Keratinocyte (primary cell): Measurements from ENCODE around the gene CREB3L1. TPM values are rescaled to one million over a fixed set of nuclear protein-coding genes. Genes with fewer than 3 reads are reported as not detected.

Experiments used
- DNase-seq: peaks from one replicate; pipeline ENCODE4 v3.0.0-alpha.2; 2011; ENCODE audit warnings: low read depth, missing footprints, low spot score
- FAIRE-seq: peaks from 2 replicates; lab custom pipeline; 2011; peaks lifted over from hg19 to GRCh38; lab: Jason Lieb, UNC
- H2AFZ ChIP-seq: 2 replicates; pipeline ENCODE4 v1.6.0; 2012; ENCODE audit warnings: low read length, control low read depth, inconsistent platforms; ENCODE audit not compliant: control insufficient read depth
- H3K27ac ChIP-seq: 2 replicates; pipeline ENCODE4 v1.5.1; 2011; ENCODE audit warnings: low read length; ENCODE audit not compliant: control insufficient read depth, insufficient read depth
- H3K27me3 ChIP-seq: 3 replicates; pipeline ENCODE4 v1.6.0; 2011; ENCODE audit warnings: low read length; ENCODE audit not compliant: control insufficient read depth, insufficient read depth; ENCODE audit errors: extremely low read depth
- H3K36me3 ChIP-seq, 2 experiments: 2 replicates in 1 of 2; 3 replicates in 1 of 2; pipeline ENCODE4 v1.5.1; 2011; ENCODE audit warnings: low read length in 2 of 2, mild to moderate bottlenecking in 1 of 2; ENCODE audit not compliant: control insufficient read depth in 2 of 2, insufficient read depth in 2 of 2; ENCODE audit errors: extremely low read depth in 1 of 2
- H3K4me1 ChIP-seq: 3 replicates; pipeline ENCODE4 v1.5.1; 2011; ENCODE audit warnings: low read length; ENCODE audit not compliant: control insufficient read depth, insufficient read depth; ENCODE audit errors: extremely low read depth
- H3K4me2 ChIP-seq: 3 replicates; pipeline ENCODE4 v1.6.0; 2011; ENCODE audit warnings: low read depth, low read length; ENCODE audit not compliant: control insufficient read depth, insufficient read depth; ENCODE audit errors: extremely low read depth
- H3K4me3 ChIP-seq, 3 experiments: fragments of 200-600 bp in 1 of 3; sonication (generic) in 1 of 3; 2 replicates in 2 of 3; 3 replicates in 1 of 3; pipeline ENCODE4 v1.5.1; 2011 to 2016; ENCODE audit warnings: low read length in 3 of 3, mild to moderate bottlenecking in 3 of 3, control low read depth in 2 of 3, inconsistent platforms in 1 of 3, low read depth in 1 of 3, mixed read lengths in 1 of 3, mixed run types in 1 of 3, moderate library complexity in 1 of 3; ENCODE audit not compliant: control insufficient read depth in 2 of 3, insufficient read depth in 2 of 3; ENCODE audit errors: extremely low read depth in 1 of 3
- H3K79me2 ChIP-seq: 2 replicates; pipeline ENCODE4 v1.6.0; 2012; ENCODE audit warnings: low read length; ENCODE audit not compliant: control insufficient read depth, insufficient read depth
- H3K9ac ChIP-seq: 3 replicates; pipeline ENCODE4 v1.6.0; 2011; ENCODE audit warnings: low read length; ENCODE audit not compliant: control insufficient read depth, insufficient read depth; ENCODE audit errors: extremely low read depth
- H3K9me1 ChIP-seq: 3 replicates; pipeline ENCODE4 v1.6.0; 2011; ENCODE audit warnings: low read length; ENCODE audit not compliant: control insufficient read depth, insufficient read depth; ENCODE audit errors: extremely low read depth
- H3K9me3 ChIP-seq: 2 replicates; pipeline ENCODE4 v1.5.1; 2012; ENCODE audit warnings: low read depth, low read length; ENCODE audit not compliant: control insufficient read depth
- H4K20me1 ChIP-seq: 3 replicates; pipeline ENCODE4 v1.6.0; 2011; ENCODE audit warnings: low read length; ENCODE audit not compliant: control insufficient read depth, insufficient read depth; ENCODE audit errors: extremely low read depth
- EZH2 ChIP-seq: IDR thresholded peaks from one replicate; pipeline ENCODE4 v1.6.1; 2012; ENCODE audit warnings: inconsistent platforms, mild to moderate bottlenecking, low read length, moderate library complexity
- dilution Hi-C: fragments of 300-500 bp; cut with MboI; formaldehyde crosslinking; loops from one replicate; pipeline ENCODE4 v1.7.0; 2020; ENCODE audit warnings: low sequenced_read_pairs; ENCODE audit not compliant: extremely low pct_ligation_motif_present
- polyA plus RNA-seq, 5 experiments: library from polyadenylated mRNA; depleted of rRNA in 3 of 5; stranded (reverse) in 3 of 5; stranded (forward) in 1 of 5; unstranded in 1 of 5; fragments of >200 nt; gene quantifications; 1 replicate in 1 of 5; 2 replicates in 3 of 5; 3 replicates in 1 of 5; pipeline versions ENCODE4 v1.2.1 to v1.2.3, GENCODE V29; 2011 to 2012; ENCODE audit warnings: missing spikeins in 2 of 5, low read depth in 1 of 5, low replicate concordance in 1 of 5
- TF ChIP-seq, protein P1 (sequence below), 3 experiments: IDR thresholded peaks in 1 of 3; conservative IDR thresholded peaks in 1 of 3; optimal IDR thresholded peaks in 1 of 3; 2 replicates in 2 of 3; 3 replicates in 1 of 3; pipeline versions ENCODE3 to v1.5.1; 2011; ENCODE audit warnings: low read length in 3 of 3, mild to moderate bottlenecking in 3 of 3, moderate library complexity in 2 of 3, control low read depth in 1 of 3, inconsistent platforms in 1 of 3; ENCODE audit not compliant: insufficient read depth in 2 of 3; ENCODE audit errors: extremely low read depth in 1 of 3

The CREB3L1 gene
- polyA plus RNA-seq, 1 donor (not counting 4 experiments of a cell fraction or from before 2014, with no cell fraction given): not detected

- Histone ChIP-seq H4K20me1 (no peaks in the 10 kb centered on the region), H3K4me2 (no peak overlapping the region), H2AFZ (no peak overlapping the region), H3K9me1 (no peaks in the 10 kb centered on the region), H3K4me1 (no peaks in the 10 kb centered on the region), H3K4me3 (no peak overlapping the region), H3K27ac (no peak overlapping the region), H3K79me2 (no peaks in the 10 kb centered on the region), H3K9ac (no peak overlapping the region), H3K36me3 (no peaks in the 10 kb centered on the region), H3K27me3 (peaks cover 8% of the 10 kb centered on the region), H3K9me3 (no peaks in the 10 kb centered on the region)
- no peak for FAIRE-seq
- dilution Hi-C loops: no loop called here
- no peak for DNase-seq
- TF ChIP-seq, protein P1, sequence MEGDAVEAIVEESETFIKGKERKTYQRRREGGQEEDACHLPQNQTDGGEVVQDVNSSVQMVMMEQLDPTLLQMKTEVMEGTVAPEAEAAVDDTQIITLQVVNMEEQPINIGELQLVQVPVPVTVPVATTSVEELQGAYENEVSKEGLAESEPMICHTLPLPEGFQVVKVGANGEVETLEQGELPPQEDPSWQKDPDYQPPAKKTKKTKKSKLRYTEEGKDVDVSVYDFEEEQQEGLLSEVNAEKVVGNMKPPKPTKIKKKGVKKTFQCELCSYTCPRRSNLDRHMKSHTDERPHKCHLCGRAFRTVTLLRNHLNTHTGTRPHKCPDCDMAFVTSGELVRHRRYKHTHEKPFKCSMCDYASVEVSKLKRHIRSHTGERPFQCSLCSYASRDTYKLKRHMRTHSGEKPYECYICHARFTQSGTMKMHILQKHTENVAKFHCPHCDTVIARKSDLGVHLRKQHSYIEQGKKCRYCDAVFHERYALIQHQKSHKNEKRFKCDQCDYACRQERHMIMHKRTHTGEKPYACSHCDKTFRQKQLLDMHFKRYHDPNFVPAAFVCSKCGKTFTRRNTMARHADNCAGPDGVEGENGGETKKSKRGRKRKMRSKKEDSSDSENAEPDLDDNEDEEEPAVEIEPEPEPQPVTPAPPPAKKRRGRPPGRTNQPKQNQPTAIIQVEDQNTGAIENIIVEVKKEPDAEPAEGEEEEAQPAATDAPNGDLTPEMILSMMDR (optimal IDR thresholded peaks at IDR 0.05 in 1 of 3, IDR thresholded peaks at IDR 0.05 in 1 of 3, conservative IDR thresholded peaks at IDR 0.05 in 1 of 3; ENCODE audit: extremely low read depth in 1 of 3, insufficient read depth in 2 of 3, low read length in 3 of 3): no peak
- TF ChIP-seq EZH2: no peak
Observed at GRCh38 chr11:46321757-46322156, 44.3 kb downstream of the CREB3L1 start.

DNA sequence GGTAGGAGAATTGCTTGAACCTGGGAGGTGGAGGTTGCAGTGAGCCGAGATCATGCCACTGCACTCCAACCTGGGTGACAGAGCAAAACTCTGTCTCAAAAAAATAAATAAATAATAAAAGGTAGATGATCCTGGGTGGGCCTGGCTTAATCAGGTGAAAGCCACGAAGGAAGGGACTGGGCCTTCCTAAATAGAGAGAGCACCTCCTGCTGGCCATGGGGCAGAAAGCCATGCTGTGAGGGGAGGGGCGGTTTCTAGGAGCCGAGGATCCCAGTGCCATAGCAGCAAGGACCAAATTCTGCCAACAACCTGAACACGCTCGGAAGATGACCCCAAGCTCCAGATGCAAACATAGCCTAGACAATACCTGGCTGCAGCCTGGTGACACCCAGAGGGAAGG lies 45.3 kb downstream of the CREB3L1 start:
- TF ChIP-seq EZH2: no peak
- TF ChIP-seq, protein P1 (optimal IDR thresholded peaks at IDR 0.05 in 1 of 3, IDR thresholded peaks at IDR 0.05 in 1 of 3, conservative IDR thresholded peaks at IDR 0.05 in 1 of 3; ENCODE audit: extremely low read depth in 1 of 3, insufficient read depth in 2 of 3, low read length in 3 of 3): peak; percentile 18 to 41 (median 32)
- dilution Hi-C loops: no loop called here
- no peak overlapping the region for H2AFZ ChIP-seq
- H3K9me1 ChIP-seq: no peaks in the 10 kb centered on the region
- H4K20me1 ChIP-seq: no peaks in the 10 kb centered on the region
- H3K9ac ChIP-seq: no peak overlapping the region
- H3K4me2 ChIP-seq: no peak overlapping the region
- no peaks in the 10 kb centered on the region for H3K9me3 ChIP-seq
- H3K4me1 ChIP-seq: no peaks in the 10 kb centered on the region
- H3K79me2 ChIP-seq: no peaks in the 10 kb centered on the region
- no peak for FAIRE-seq
- no peak overlapping the region for H3K27ac ChIP-seq
- H3K36me3 ChIP-seq: no peaks in the 10 kb centered on the region
- peaks cover 5% of the 10 kb centered on the region for H3K27me3 ChIP-seq
- H3K4me3 ChIP-seq: no peak overlapping the region
- no peak for DNase-seq
